OCI-LY3 (cell line): ENCODE measurements around the gene DHX8.

Experiments used
- H2AFZ ChIP-seq: fragments of 200-600, 300-600 bp; shearing (Covaris generic); 2 replicates; pipeline ENCODE4 v1.6.0; 2014; ENCODE audit warnings: antibody characterized with exemption, low read depth, low read length
- H3K27ac ChIP-seq: fragments of 200-600, 300-600 bp; sonication (generic); 2 replicates; pipeline ENCODE4 v1.5.1; 2014; ENCODE audit warnings: mild to moderate bottlenecking, low read length, moderate library complexity, mixed read lengths
- H3K27me3 ChIP-seq: fragments of 200-600, 300-600 bp; sonication (generic); 2 replicates; pipeline ENCODE4 v1.6.1; 2014; ENCODE audit warnings: low read depth, low read length, mixed read lengths
- H3K36me3 ChIP-seq: fragments of 200-600, 300-600 bp; sonication (generic); replicated peaks from 2 replicates; pipeline ENCODE3; 2014; ENCODE audit warnings: low read depth, low read length, mixed read lengths
- H3K4me1 ChIP-seq: fragments of 300-600, 200-600 bp; sonication (generic); 2 replicates; pipeline ENCODE4 v1.6.1; 2014; ENCODE audit warnings: low read length, mixed read lengths
- H3K4me2 ChIP-seq: fragments of 200-600, 300-600 bp; sonication (generic); 2 replicates; pipeline ENCODE4 v1.6.1; 2014; ENCODE audit warnings: low read length, mixed read lengths
- H3K4me3 ChIP-seq: fragments of 300-600, 200-600 bp; sonication (generic); 2 replicates; pipeline ENCODE4 v1.5.1; 2014; ENCODE audit warnings: antibody characterized with exemption, mild to moderate bottlenecking, low read length, moderate library complexity
- H3K79me2 ChIP-seq: fragments of 300-600, 200-600 bp; shearing (Covaris generic); 2 replicates; pipeline ENCODE4 v1.6.1; 2014; ENCODE audit warnings: mild to moderate bottlenecking, low read length, mixed read lengths
- H3K9ac ChIP-seq: fragments of 300-600, 200-600 bp; shearing (Covaris generic); 2 replicates; pipeline ENCODE4 v1.6.0; 2014; ENCODE audit warnings: mild to moderate bottlenecking, low read length, moderate library complexity
- H3K9me3 ChIP-seq: fragments of 200-600, 300-600 bp; shearing (Covaris generic); 2 replicates; pipeline ENCODE4 v1.6.1; 2014; ENCODE audit warnings: low read length, mixed read lengths; ENCODE audit not compliant: insufficient read depth
- H4K20me1 ChIP-seq: fragments of 200-600, 300-600 bp; sonication (generic); 2 replicates; pipeline ENCODE4 v1.6.1; 2016; ENCODE audit warnings: low read length, mixed read lengths; ENCODE audit not compliant: insufficient read depth
- EZH2phosphoT487 ChIP-seq: fragments of 200-600 bp; shearing (Covaris generic); IDR thresholded peaks from 2 replicates; pipeline ENCODE4 v1.6.1; 2018; ENCODE audit warnings: antibody characterized with exemption, mixed run types, low read depth
- TF ChIP-seq, protein P1 (sequence below): fragments of 200-600, 300-600 bp; sonication (generic); IDR thresholded peaks from 2 replicates; pipeline ENCODE4 v1.5.1; 2014; ENCODE audit warnings: antibody characterized with exemption, low read length, low read depth

Gene DHX8

DNA sequence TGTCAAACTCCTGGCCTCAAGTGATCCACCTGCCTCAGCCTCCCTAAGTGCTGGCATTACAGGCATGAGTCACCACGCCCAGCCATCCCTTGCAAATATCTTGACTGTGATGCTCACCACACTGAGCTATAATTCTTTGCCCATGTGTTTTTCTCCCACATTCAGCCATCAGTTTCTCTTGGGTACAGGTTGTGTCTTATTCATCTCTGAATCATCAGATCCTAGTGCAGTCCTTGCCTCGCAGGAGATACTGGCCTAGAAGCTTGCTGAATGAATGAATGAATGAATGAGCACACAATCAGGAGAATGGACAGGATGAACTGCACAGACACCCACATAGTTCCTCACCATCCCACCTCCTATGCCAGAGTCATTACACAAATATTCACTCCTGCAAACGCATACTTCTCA is 86.7 kb downstream of the DHX8 start:
- H3K4me1 ChIP-seq, result no peaks in the 10 kb centered on the region; the same call in 1 of the 2 replicates
- no peak for TF ChIP-seq EZH2phosphoT487
- TF ChIP-seq, protein P1, sequence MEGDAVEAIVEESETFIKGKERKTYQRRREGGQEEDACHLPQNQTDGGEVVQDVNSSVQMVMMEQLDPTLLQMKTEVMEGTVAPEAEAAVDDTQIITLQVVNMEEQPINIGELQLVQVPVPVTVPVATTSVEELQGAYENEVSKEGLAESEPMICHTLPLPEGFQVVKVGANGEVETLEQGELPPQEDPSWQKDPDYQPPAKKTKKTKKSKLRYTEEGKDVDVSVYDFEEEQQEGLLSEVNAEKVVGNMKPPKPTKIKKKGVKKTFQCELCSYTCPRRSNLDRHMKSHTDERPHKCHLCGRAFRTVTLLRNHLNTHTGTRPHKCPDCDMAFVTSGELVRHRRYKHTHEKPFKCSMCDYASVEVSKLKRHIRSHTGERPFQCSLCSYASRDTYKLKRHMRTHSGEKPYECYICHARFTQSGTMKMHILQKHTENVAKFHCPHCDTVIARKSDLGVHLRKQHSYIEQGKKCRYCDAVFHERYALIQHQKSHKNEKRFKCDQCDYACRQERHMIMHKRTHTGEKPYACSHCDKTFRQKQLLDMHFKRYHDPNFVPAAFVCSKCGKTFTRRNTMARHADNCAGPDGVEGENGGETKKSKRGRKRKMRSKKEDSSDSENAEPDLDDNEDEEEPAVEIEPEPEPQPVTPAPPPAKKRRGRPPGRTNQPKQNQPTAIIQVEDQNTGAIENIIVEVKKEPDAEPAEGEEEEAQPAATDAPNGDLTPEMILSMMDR, result no peak
- no peaks in the 10 kb centered on the region for H4K20me1 ChIP-seq
- H3K9me3 ChIP-seq, result no peaks in the 10 kb centered on the region
- H2AFZ ChIP-seq, result no peak overlapping the region
- no peaks in the 10 kb centered on the region for H3K79me2 ChIP-seq
- H3K9ac ChIP-seq, result no peak overlapping the region
- no peaks in the 10 kb centered on the region for H3K36me3 ChIP-seq
- H3K4me2 ChIP-seq, result no peak overlapping the region
- no peak overlapping the region for H3K4me3 ChIP-seq
- H3K27ac ChIP-seq, result no peak overlapping the region
- peaks cover 5% of the 10 kb centered on the region; the same call in 1 of the 2 replicates for H3K27me3 ChIP-seq

DNA sequence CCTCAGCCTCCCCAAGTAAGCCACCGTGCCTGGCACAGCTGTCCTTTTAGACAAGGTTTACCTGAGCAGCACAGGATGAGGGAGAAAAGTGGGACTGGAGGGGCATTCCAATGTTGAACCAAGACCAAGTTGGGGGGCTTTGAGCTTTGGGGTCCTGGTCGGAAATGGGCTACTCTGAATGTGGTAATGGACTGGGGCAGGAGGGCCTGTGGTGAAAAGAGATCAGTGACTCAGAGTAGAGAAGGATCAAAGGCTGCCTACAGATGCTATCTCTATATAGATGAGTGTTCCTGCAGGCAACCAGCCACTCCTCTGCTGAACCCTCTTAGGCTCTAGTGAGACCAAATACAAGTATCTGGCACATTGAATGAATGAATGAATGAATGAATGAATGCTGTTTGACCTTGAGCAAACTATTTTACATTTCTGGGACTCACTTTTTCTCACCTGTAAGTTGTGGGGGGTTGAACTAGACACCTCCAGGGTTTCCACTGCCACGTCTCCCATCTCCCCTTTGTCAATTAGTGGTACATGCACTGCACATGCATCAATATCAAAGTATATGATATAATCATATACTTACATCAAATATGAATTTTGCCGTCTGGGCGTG is 88.7 kb downstream of the DHX8 start:
- H4K20me1 ChIP-seq, result no peaks in the 10 kb centered on the region
- H3K4me1 ChIP-seq, result no peaks in the 10 kb centered on the region; the same call in 1 of the 2 replicates
- peaks cover 7% of the 10 kb centered on the region; the same call in 1 of the 2 replicates for H3K27me3 ChIP-seq
- H2AFZ ChIP-seq, result no peak overlapping the region
- H3K4me3 ChIP-seq, result no peak overlapping the region
- no peak overlapping the region for H3K4me2 ChIP-seq
- H3K36me3 ChIP-seq, result no peaks in the 10 kb centered on the region
- H3K9me3 ChIP-seq, result no peaks in the 10 kb centered on the region
- H3K27ac ChIP-seq, result no peak overlapping the region
- no peaks in the 10 kb centered on the region for H3K79me2 ChIP-seq
- H3K9ac ChIP-seq, result no peak overlapping the region
- no peak for TF ChIP-seq EZH2phosphoT487
- TF ChIP-seq, protein P1, result no peak

DNA sequence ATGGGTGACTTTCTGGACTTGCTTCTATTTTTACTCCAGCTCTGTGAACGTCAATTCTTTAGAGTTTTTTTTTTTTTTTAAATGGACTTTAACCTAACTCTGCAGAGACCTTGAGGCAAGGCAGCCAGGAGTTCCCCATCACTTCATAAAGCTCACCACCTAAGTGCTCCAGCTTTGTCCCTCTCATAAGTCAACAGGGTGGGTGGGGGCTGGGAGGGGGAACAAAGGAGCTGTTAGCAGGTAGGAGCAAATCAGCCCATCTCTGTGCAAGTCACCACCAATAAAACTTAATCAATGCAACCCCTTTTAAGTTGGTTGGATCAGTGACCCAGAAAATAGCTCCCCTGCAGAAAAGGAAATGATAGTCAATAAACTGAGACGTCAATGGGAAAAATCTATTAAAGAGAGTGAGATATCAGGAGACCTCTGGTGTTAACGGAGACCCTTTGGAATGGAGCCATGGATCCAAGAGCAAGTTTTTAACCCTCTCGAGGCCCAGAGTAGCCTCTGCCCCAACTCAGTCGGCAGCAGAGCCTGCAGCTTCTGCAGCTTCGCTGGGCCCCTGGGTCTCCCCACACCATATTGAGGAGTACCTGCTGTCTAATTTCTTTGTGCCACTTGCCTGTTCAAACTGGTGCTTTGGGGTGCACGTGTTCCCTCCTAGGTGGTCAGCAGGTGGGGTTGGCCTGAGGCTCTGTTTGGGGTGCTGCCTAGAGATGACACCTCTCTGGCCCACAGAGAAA is 90.0 kb downstream of the DHX8 start:
- Histone ChIP-seq H3K36me3 (no peaks in the 10 kb centered on the region), H4K20me1 (no peaks in the 10 kb centered on the region), H3K4me3 (no peak overlapping the region), H3K4me1 (peaks cover 8% of the 10 kb centered on the region), H3K27me3 (peaks cover 7% of the 10 kb centered on the region; the same call in 1 of the 2 replicates), H3K79me2 (no peaks in the 10 kb centered on the region), H3K9me3 (no peaks in the 10 kb centered on the region), H3K9ac (no peak overlapping the region), H3K4me2 (no peak overlapping the region), H2AFZ (no peak overlapping the region), H3K27ac (no peak overlapping the region)
- no peak for TF ChIP-seq EZH2phosphoT487
- TF ChIP-seq, protein P1, result no peak

DNA sequence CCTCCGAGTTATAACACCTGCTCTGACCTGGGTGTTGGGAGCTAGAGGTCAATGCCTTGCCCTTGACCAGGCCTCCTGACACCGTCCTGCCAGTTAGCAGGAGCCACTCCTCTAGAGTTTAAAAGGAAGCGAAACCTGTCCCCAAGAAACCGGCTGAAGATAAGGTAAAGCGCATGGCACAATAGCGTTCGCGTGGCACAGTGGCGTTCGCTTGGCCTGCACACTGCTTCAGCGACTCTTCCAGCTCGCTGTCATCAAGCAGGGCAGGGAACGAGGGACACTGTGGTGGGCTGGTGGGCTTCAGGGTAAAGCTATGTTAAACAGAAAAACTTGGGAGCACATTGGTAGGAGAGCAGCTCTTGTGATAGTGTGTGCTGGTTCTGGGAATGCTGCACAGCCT is 90.6 kb downstream of the DHX8 start:
- Histone ChIP-seq H2AFZ (no peak overlapping the region), H3K4me3 (no peak overlapping the region), H3K27ac (no peak overlapping the region), H3K27me3 (peaks cover 7% of the 10 kb centered on the region; the same call in 1 of the 2 replicates), H4K20me1 (no peaks in the 10 kb centered on the region), H3K9me3 (no peaks in the 10 kb centered on the region), H3K79me2 (no peaks in the 10 kb centered on the region), H3K9ac (no peak overlapping the region), H3K36me3 (no peaks in the 10 kb centered on the region), H3K4me1 (peaks cover 14% of the 10 kb centered on the region), H3K4me2 (no peak overlapping the region)
- TF ChIP-seq EZH2phosphoT487, result no peak
- TF ChIP-seq, protein P1, result no peak
